Spleen (tissue), 11 donors: Measurements from ENCODE around the gene APOL2. TPM values are rescaled to one million over a fixed set of nuclear protein-coding genes. Genes with fewer than 3 reads are reported as not detected.

Source experiments
- DNase-seq: peaks from one replicate; pipeline ENCODE4 v3.0.0-alpha.2; 2020
- H3K27ac ChIP-seq, 8 donors: fragments of 200-600 bp; sonication (generic) in 7 of 8; 1 replicate in 4 of 8; 2 replicates in 4 of 8; pipeline versions ENCODE4 v1.5.0 to v1.8.0; 2016 to 2021; ENCODE audit warnings: inconsistent platforms in 4 of 8, mild to moderate bottlenecking in 4 of 8, moderate library complexity in 1 of 8
- H3K27me3 ChIP-seq, 7 donors: fragments of 200-600 bp; sonication (generic) in 6 of 7; replicated peaks in 1 of 7; 1 replicate in 4 of 7; 2 replicates in 3 of 7; pipeline versions ENCODE4 v1.5.0 to v1.8.0; 2016 to 2021; ENCODE audit warnings: inconsistent platforms in 3 of 7, mild to moderate bottlenecking in 1 of 7
- H3K36me3 ChIP-seq, 6 donors: fragments of 200-600 bp; sonication (generic) in 5 of 6; 1 replicate in 4 of 6; 2 replicates in 2 of 6; pipeline versions ENCODE4 v1.5.0 to v1.8.0; 2016 to 2021; ENCODE audit warnings: inconsistent platforms in 2 of 6
- H3K4me1 ChIP-seq, 6 donors: fragments of 200-600 bp; sonication (generic) in 5 of 6; 1 replicate in 3 of 6; 2 replicates in 3 of 6; pipeline versions ENCODE4 v1.5.0 to v1.8.0; 2016 to 2021; ENCODE audit warnings: inconsistent platforms in 3 of 6
- H3K4me3 ChIP-seq, 8 donors: fragments of 200-600 bp; sonication (generic) in 7 of 8; 1 replicate in 4 of 8; 2 replicates in 4 of 8; pipeline versions ENCODE4 v1.5.0 to v1.8.0; 2016 to 2021; ENCODE audit warnings: inconsistent platforms in 4 of 8, mild to moderate bottlenecking in 4 of 8, moderate library complexity in 2 of 8
- H3K9me3 ChIP-seq, 8 donors: fragments of 200-600 bp; sonication (generic) in 7 of 8; 1 replicate in 4 of 8; 2 replicates in 4 of 8; pipeline versions ENCODE4 v1.5.0 to v1.8.0; 2016 to 2021; ENCODE audit warnings: inconsistent platforms in 4 of 8
- POLR2A ChIP-seq, 3 donors: fragments of 450-650 bp; IDR thresholded peaks; one replicate each; pipeline ENCODE4 v1.5.1; 2017; ENCODE audit warnings: antibody characterized with exemption in 3 of 3, mild to moderate bottlenecking in 1 of 3
- POLR2AphosphoS5 ChIP-seq, 3 donors: sonication (generic); formaldehyde crosslinking; IDR thresholded peaks; one replicate each; pipeline ENCODE4 v1.5.1; 2017; ENCODE audit warnings: antibody characterized with exemption in 3 of 3
- WGBS, 5 donors: extraction: QIAGEN DNeasy Blood & Tissue Kit in 3 of 5; methylation state at CpG; one replicate each; pipeline versions ENCODE4 v1.1.5 to v1.1.7; 2013 to 2018; 5-methylcytosine and 5-hydroxymethylcytosine counted together
- intact Hi-C: fragments of 100-400 bp; cut with DNase I; formaldehyde crosslinking; loops from one replicate; pipeline ENCODE4 v1.15.0; 2023; ENCODE audit warnings: low total_unique reads
- polyA plus RNA-seq, 3 donors: library from polyadenylated mRNA; stranded (reverse); fragments of 200-250 nt; gene quantifications; one replicate each; pipeline ENCODE4 v1.2.1, GENCODE V29; 2013
- total RNA-seq, 7 donors: library from RNA; depleted of rRNA in 3 of 7; stranded (reverse); fragments of >200 nt in 3 of 7; fragmentation: NEBNext Ultra II Directional in 4 of 7; extraction: Animal tissue kit (Norgen Biotek cat#: 25700) in 4 of 7; gene quantifications; one replicate each; pipeline versions ENCODE4 v1.1.0 to v1.2.1, GENCODE V29; 2016 to 2021
- TF ChIP-seq, protein P1 (sequence below), 11 experiments: fragments of 200-600 bp in 7 of 11; fragments of 450-650 bp in 4 of 11; sonication (generic) in 4 of 11; IDR thresholded peaks in 8 of 11; conservative IDR thresholded peaks in 3 of 11; 1 replicate in 7 of 11; 2 replicates in 4 of 11; pipeline versions ENCODE4 v1.4.0 to v1.8.0; 2016 to 2021; ENCODE audit warnings: antibody characterized with exemption in 11 of 11, inconsistent platforms in 4 of 11, mild to moderate bottlenecking in 1 of 11
- donor health status: healthy with polysubstance abuse.
- donor health status: DM: no; HTN: no; CAD: no; lungs with moderate emphysema.
- donor health status: DM: no; HTN: no; CAD: no.
- donor health status: Bipolar disorder and iron deficiency.
- donor health status: healthy.
- donor health status: DM: no; HTN: no; CAD: no.
- donor health status: DM: yes; HTN: yes; CAD: no.

Gene APOL2
- total and polyA plus RNA-seq, 10 donors = 16.0 to 77.2 (median 57.2) TPM

DNA sequence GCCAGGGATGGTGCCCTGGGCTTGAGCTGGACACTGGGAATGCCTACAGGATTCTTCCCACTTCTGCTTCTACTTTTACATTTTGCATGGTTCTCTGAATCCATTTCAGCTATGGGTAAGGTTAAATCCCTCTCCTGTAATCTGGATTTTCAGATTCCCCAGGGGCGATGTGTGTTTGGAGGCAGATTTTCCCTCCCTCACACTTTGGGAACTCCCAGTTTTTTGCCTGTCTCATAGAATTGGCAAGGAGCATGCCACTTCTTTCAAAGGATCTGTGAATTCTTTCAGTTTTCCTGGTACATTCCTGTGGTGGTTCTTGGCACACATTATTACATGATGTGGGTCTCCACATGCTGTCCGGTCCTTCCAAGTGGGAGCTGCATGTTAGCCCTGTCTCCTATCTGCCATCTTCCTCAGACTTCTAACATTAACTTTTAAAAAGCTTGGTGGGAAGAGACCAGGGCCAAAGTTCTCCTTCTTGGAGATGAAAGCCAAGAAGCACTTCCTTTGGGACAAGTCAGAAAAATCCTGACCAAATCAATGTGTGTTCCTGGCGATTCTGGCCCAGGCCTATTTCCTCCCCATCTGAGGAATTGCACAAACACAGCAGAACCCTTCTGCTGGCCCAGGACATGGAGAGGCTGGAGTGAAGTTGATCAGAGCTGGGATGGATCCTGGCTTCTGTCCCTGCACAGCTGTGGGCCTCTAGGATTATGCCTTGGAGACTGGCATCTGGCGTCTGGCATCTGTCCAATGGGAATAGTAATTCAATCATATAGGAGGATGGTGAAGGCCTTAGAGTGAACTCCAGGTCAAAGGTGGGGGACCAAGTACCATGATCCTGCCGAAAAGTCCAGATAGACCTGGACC lies 5.4 kb upstream of the APOL2 start:
- peaks cover 0 to 13% (median 8%) of the 10 kb centered on the region in 8 donors for H3K9me3 ChIP-seq
- WGBS, 5 donors = 67 to 89% (median 88%) methylated on average over 5 of the region's 5 CpGs
- H3K4me3 ChIP-seq = no peak overlapping the region
- H3K27ac ChIP-seq = peak overlapping the region in 5 of 8 donors; percentile 3 to 53 (median 33)
- no peaks in the 10 kb centered on the region for H3K36me3 ChIP-seq
- no peaks in the 10 kb centered on the region for H3K27me3 ChIP-seq
- intact Hi-C loops = no loop called here
- no peak for DNase-seq
- no peak for TF ChIP-seq POLR2A (IDR thresholded peaks at IDR 0.05)
- TF ChIP-seq POLR2AphosphoS5 (IDR thresholded peaks at IDR 0.05) = no peak
- TF ChIP-seq, protein P1, sequence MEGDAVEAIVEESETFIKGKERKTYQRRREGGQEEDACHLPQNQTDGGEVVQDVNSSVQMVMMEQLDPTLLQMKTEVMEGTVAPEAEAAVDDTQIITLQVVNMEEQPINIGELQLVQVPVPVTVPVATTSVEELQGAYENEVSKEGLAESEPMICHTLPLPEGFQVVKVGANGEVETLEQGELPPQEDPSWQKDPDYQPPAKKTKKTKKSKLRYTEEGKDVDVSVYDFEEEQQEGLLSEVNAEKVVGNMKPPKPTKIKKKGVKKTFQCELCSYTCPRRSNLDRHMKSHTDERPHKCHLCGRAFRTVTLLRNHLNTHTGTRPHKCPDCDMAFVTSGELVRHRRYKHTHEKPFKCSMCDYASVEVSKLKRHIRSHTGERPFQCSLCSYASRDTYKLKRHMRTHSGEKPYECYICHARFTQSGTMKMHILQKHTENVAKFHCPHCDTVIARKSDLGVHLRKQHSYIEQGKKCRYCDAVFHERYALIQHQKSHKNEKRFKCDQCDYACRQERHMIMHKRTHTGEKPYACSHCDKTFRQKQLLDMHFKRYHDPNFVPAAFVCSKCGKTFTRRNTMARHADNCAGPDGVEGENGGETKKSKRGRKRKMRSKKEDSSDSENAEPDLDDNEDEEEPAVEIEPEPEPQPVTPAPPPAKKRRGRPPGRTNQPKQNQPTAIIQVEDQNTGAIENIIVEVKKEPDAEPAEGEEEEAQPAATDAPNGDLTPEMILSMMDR (IDR thresholded peaks at IDR 0.05 in 8 of 11, conservative IDR thresholded peaks at IDR 0.05 in 3 of 11) = no peak
- H3K4me1 ChIP-seq = peaks cover 3 to 8% (median 4%) of the 10 kb centered on the region in 6 donors

GRCh38 chr22:36243986-36244385 lies 4.7 kb upstream of the APOL2 start:
- Histone ChIP-seq H3K36me3 (no peaks in the 10 kb centered on the region), H3K27ac (peak overlapping the region in 5 of 8 donors; percentile 3 to 53 (median 33)), H3K27me3 (no peaks in the 10 kb centered on the region), H3K9me3 (peaks cover 0 to 8% (median 5%) of the 10 kb centered on the region in 8 donors), H3K4me1 (peaks cover 6 to 12% (median 8%) of the 10 kb centered on the region in 6 donors), H3K4me3 (no peak overlapping the region)
- DNase-seq = no peak
- WGBS, 5 donors = 91 to 98% (median 93%) methylated on average over 5 of the region's 5 CpGs
- TF ChIP-seq, protein P1 (IDR thresholded peaks at IDR 0.05 in 8 of 11, conservative IDR thresholded peaks at IDR 0.05 in 3 of 11) = no peak
- TF ChIP-seq POLR2A (IDR thresholded peaks at IDR 0.05) (no peak), POLR2AphosphoS5 (IDR thresholded peaks at IDR 0.05) (no peak)
- intact Hi-C loops = no loop called here

DNA sequence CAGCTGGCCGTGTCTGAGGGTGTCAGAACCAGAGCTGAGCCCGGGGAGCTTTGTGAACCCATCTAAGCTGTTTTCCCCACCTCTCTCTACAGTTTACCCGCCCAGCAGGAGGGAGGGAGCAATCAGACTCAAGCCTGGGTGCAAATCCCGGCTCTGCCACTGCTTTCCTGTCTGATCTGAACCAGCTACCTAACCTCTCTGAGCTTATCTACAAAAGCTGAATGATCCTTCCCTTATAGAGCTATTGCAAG lies 252 bp downstream of the APOL2 start:
- DNase-seq = no peak

More for the DNA sequence above, 252 bp downstream of the APOL2 start:
- Histone ChIP-seq H3K9me3 (peaks cover 0 to 6% (median 0%) of the 10 kb centered on the region in 8 donors), H3K27ac (peak overlapping the region; percentile 76 to 96 (median 92)), H3K27me3 (no peaks in the 10 kb centered on the region), H3K4me3 (peak overlapping the region; percentile 43 to 88 (median 66)), H3K4me1 (peaks cover 31 to 62% (median 47%) of the 10 kb centered on the region in 6 donors), H3K36me3 (peaks cover 0 to 39% (median 11%) of the 10 kb centered on the region in 6 donors)
- 0 to 7% (median 1%) methylated on average over 4 of the region's 4 CpGs for WGBS, 5 donors
- intact Hi-C loops = no loop called here
- TF ChIP-seq POLR2AphosphoS5 (IDR thresholded peaks at IDR 0.05) (no peak), POLR2A (IDR thresholded peaks at IDR 0.05) (no peak)
- TF ChIP-seq, protein P1 (IDR thresholded peaks at IDR 0.05 in 8 of 11, conservative IDR thresholded peaks at IDR 0.05 in 3 of 11) = no peak
